ENCODE data around the gene SRSF8.

DNA sequence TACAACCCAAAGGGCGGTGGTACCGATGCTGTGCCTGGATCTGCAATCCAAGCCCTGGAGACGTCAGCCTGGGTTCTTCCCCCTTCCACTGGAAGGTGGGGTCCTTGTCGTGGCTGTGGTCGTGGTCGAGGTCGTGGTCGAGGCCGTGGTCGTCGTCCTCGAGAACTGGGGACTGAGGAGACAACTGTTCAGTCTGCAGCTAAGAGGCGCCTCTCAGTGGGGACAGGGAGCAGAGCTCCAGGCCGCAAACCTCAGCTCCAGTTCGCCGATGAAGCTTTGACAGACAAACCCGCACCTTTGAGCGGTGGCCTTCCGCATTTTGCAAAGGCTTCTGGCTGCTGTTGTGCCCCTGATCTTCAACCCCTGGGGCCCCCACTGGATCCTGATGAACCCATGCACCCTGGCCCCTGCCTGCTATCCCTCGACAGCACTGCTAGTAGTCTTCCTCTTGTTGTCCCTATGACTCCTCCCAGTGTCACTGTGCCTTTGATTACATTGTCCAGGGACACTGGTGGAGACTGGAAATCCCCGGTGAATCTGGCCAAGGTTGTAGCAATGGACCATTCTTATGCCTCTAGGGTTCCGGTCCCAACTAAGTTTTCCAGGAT is 16.0 kb upstream of the SRSF8 start:
- TF ChIP-seq, protein P1, sequence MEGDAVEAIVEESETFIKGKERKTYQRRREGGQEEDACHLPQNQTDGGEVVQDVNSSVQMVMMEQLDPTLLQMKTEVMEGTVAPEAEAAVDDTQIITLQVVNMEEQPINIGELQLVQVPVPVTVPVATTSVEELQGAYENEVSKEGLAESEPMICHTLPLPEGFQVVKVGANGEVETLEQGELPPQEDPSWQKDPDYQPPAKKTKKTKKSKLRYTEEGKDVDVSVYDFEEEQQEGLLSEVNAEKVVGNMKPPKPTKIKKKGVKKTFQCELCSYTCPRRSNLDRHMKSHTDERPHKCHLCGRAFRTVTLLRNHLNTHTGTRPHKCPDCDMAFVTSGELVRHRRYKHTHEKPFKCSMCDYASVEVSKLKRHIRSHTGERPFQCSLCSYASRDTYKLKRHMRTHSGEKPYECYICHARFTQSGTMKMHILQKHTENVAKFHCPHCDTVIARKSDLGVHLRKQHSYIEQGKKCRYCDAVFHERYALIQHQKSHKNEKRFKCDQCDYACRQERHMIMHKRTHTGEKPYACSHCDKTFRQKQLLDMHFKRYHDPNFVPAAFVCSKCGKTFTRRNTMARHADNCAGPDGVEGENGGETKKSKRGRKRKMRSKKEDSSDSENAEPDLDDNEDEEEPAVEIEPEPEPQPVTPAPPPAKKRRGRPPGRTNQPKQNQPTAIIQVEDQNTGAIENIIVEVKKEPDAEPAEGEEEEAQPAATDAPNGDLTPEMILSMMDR (conservative IDR thresholded peaks at IDR 0.05; ENCODE audit: low read depth, low read length), result no peak
- TF ChIP-seq MXI1 (IDR thresholded peaks at IDR 0.05; ENCODE audit: borderline replicate concordance, low read depth, low read length) (no peak), CEBPB (IDR thresholded peaks at IDR 0.05; ENCODE audit: low read depth, low read length) (no peak), FOS (IDR thresholded peaks at IDR 0.05; ENCODE audit: low read depth, low read length) (no peak), RFX5 (IDR thresholded peaks at IDR 0.05; ENCODE audit: low read depth, low read length) (no peak), SMC3 (IDR thresholded peaks at IDR 0.05; ENCODE audit: low read depth, low read length) (no peak), MAZ (IDR thresholded peaks at IDR 0.05; ENCODE audit: borderline replicate concordance, low read depth, low read length) (no peak), POLR2A (IDR thresholded peaks at IDR 0.05; ENCODE audit: low read depth, low read length) (no peak), MAFK (IDR thresholded peaks at IDR 0.05; ENCODE audit: low read depth, low read length) (no peak), NFE2L2 (IDR thresholded peaks at IDR 0.05; ENCODE audit: low read depth, low read length) (no peak), RCOR1 (IDR thresholded peaks at IDR 0.05; ENCODE audit: insufficient replicate concordance, low read length) (no peak), BHLHE40 (IDR thresholded peaks at IDR 0.05; ENCODE audit: low read depth, low read length) (no peak)
- TF ChIP-seq, protein P2, sequence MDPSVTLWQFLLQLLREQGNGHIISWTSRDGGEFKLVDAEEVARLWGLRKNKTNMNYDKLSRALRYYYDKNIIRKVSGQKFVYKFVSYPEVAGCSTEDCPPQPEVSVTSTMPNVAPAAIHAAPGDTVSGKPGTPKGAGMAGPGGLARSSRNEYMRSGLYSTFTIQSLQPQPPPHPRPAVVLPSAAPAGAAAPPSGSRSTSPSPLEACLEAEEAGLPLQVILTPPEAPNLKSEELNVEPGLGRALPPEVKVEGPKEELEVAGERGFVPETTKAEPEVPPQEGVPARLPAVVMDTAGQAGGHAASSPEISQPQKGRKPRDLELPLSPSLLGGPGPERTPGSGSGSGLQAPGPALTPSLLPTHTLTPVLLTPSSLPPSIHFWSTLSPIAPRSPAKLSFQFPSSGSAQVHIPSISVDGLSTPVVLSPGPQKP (IDR thresholded peaks at IDR 0.05; ENCODE audit: borderline replicate concordance, low read depth, low read length), result no peak
- TF ChIP-seq, protein P3, sequence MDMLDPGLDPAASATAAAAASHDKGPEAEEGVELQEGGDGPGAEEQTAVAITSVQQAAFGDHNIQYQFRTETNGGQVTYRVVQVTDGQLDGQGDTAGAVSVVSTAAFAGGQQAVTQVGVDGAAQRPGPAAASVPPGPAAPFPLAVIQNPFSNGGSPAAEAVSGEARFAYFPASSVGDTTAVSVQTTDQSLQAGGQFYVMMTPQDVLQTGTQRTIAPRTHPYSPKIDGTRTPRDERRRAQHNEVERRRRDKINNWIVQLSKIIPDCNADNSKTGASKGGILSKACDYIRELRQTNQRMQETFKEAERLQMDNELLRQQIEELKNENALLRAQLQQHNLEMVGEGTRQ (IDR thresholded peaks at IDR 0.05; ENCODE audit: low read depth, low read length), result no peak
